GM19351 (cell line): ENCODE data around the gene CFAP46.

Experiments
- ATAC-seq: cut with Tn5 transposase; IDR thresholded peaks from one replicate; pipeline ENCODE4 v1.9.1; 2021; ENCODE audit warnings: mild to moderate bottlenecking, moderate library complexity; ENCODE audit not compliant: unreplicated experiment

CFAP46 gene

GRCh38 chr10:132942101-132943057 lies at the start of gene CFAP46:
TSS of gene CFAP46 (minus strand) at chr10:132942570. CDS start at chr10:132942484, 86 bp downstream.
- ATAC-seq = no peak

- no peak for ATAC-seq
Observed at GRCh38 chr10:132991706-132992432, 49.5 kb upstream of the CFAP46 start.

GRCh38 chr10:132990684-132991545 lies 48.5 kb upstream of the CFAP46 start:
- ATAC-seq = no peak

GRCh38 chr10:132989476-132990415 lies 47.4 kb upstream of the CFAP46 start:
- no peak for ATAC-seq

- ATAC-seq = no peak
Observed at GRCh38 chr10:132988988-132989387, 46.6 kb upstream of the CFAP46 start.

GRCh38 chr10:132987671-132988571 lies 45.6 kb upstream of the CFAP46 start:
- no peak for ATAC-seq

GRCh38 chr10:132986978-132987377 lies 44.6 kb upstream of the CFAP46 start:
- no peak for ATAC-seq

GRCh38 chr10:132986576-132986975 lies 44.2 kb upstream of the CFAP46 start:
- no peak for ATAC-seq

GRCh38 chr10:132986076-132986475 lies 43.7 kb upstream of the CFAP46 start:
- ATAC-seq = no peak

GRCh38 chr10:132985546-132985900 lies 43.2 kb upstream of the CFAP46 start:
- ATAC-seq = no peak

GRCh38 chr10:132984801-132985545 lies 42.6 kb upstream of the CFAP46 start:
- no peak for ATAC-seq

- ATAC-seq = no peak
Observed at GRCh38 chr10:132984008-132984295, 41.6 kb upstream of the CFAP46 start.

- no peak for ATAC-seq
Observed at GRCh38 chr10:132983252-132984007, 41.1 kb upstream of the CFAP46 start.

- ATAC-seq = no peak
Observed at GRCh38 chr10:132982301-132982989, 40.1 kb upstream of the CFAP46 start.

- ATAC-seq = no peak
Observed at GRCh38 chr10:132981746-132982145, 39.4 kb upstream of the CFAP46 start.

- no peak for ATAC-seq
Observed at GRCh38 chr10:132981173-132981555, 38.8 kb upstream of the CFAP46 start.
